ENCODE measurements around the gene POLR2H.
"Not testable (repeated sequence)": the region's sequence is repeated elsewhere in the genome, so short reads cannot be mapped to it uniquely, and the experiment has no call there.

DNA sequence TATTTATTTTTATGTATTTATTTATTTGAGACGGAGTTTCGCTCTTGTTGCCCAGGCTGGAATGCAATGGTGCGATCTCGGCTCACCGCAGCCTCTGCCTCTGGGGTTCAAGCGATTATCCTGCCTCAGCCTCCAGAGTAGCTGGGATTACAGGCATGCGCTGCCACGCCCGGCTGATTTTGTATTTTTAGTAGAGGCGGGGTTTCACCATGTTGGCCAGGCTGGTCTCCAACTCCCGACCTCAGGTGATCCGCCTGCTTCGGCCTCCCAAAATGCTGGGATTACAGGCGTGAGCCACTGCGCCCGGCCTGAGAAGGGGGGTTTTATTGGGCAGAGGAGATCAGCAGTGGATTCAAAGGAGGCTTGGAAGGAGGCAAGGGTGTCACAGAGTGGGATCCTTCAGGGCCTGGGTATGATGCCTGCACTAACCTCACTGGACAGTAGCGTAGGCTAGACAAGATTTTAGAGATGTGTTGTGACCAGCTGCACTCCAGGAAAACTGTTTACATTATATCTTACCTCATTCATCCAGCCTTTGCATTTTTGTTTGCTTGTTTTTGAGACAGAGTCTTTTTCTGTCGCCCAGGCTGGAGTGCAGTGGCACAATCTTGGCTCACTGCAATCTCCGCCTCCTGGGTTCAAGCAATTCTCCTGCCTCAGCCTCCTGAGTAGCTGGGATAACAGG is 21.9 kb upstream of the POLR2H start:
- not testable (repeated sequence) for TF ChIP-seq SP1 (IDR thresholded peaks at IDR 0.05); BHLHE40 (IDR thresholded peaks at IDR 0.05; ENCODE audit: borderline replicate concordance); LEF1 (IDR thresholded peaks at IDR 0.05; ENCODE audit: borderline replicate concordance); FOXM1 (IDR thresholded peaks at IDR 0.05; ENCODE audit: borderline replicate concordance); TARDBP (IDR thresholded peaks at IDR 0.05); SUZ12 (IDR thresholded peaks at IDR 0.05); FOXK2 (IDR thresholded peaks at IDR 0.05)
- TF ChIP-seq, protein P1, sequence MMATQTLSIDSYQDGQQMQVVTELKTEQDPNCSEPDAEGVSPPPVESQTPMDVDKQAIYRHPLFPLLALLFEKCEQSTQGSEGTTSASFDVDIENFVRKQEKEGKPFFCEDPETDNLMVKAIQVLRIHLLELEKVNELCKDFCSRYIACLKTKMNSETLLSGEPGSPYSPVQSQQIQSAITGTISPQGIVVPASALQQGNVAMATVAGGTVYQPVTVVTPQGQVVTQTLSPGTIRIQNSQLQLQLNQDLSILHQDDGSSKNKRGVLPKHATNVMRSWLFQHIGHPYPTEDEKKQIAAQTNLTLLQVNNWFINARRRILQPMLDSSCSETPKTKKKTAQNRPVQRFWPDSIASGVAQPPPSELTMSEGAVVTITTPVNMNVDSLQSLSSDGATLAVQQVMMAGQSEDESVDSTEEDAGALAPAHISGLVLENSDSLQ (IDR thresholded peaks at IDR 0.05): not testable (repeated sequence)

Measured in HEK293T (cell line).